Type B pancreatic cell (in vitro differentiated cells): ENCODE results near the gene BIN2. TPM values are rescaled to one million over a fixed set of nuclear protein-coding genes. Genes with fewer than 3 reads are reported as not detected.

Experiments
- DNase-seq: peaks from one replicate; pipeline ENCODE4 v3.0.0; 2021; ENCODE audit warnings: mixed read lengths; ENCODE audit not compliant: unreplicated experiment; ENCODE audit errors: extremely low spot score
- H3K27ac Mint-ChIP-seq: 2 replicates; pipeline ENCODE4 v1.8.0; 2021; ENCODE audit warnings: mild to moderate bottlenecking, mixed read lengths
- H3K27me3 Mint-ChIP-seq: 2 replicates; pipeline ENCODE4 v1.8.0; 2021; ENCODE audit warnings: mixed read lengths
- H3K36me3 Mint-ChIP-seq: 2 replicates; pipeline ENCODE4 v1.8.0; 2021; ENCODE audit warnings: mixed read lengths
- H3K4me1 Mint-ChIP-seq: one replicate; pipeline ENCODE4 v1.8.0; 2021; ENCODE audit warnings: mixed read lengths; ENCODE audit not compliant: unreplicated experiment
- H3K4me3 Mint-ChIP-seq: 2 replicates; pipeline ENCODE4 v1.8.0; 2021; ENCODE audit warnings: mild to moderate bottlenecking, mixed read lengths
- H3K9me3 Mint-ChIP-seq: 2 replicates; pipeline ENCODE4 v1.8.0; 2021; ENCODE audit warnings: mixed read lengths
- long read RNA-seq: library from polyadenylated mRNA; unstranded; transcript quantifications from one replicate; pipeline ENCODE4 v2.0.0, GENCODE V29; 2020
- total RNA-seq: library from RNA; stranded (reverse); gene quantifications from 2 replicates; pipeline ENCODE4 v1.2.1, GENCODE V29; 2021; ENCODE audit warnings: low replicate concordance
- TF ChIP-seq, protein P1 (sequence below): fragments of 200-600 bp; sonication (generic); conservative IDR thresholded peaks from 2 replicates; pipeline ENCODE4 v1.5.0; 2021; ENCODE audit warnings: antibody characterized with exemption, mild to moderate bottlenecking

The BIN2 gene
- total RNA-seq: 0.19 TPM in 1 of 2 replicates, not detected in the other
- long read RNA-seq: 0 reads

DNA sequence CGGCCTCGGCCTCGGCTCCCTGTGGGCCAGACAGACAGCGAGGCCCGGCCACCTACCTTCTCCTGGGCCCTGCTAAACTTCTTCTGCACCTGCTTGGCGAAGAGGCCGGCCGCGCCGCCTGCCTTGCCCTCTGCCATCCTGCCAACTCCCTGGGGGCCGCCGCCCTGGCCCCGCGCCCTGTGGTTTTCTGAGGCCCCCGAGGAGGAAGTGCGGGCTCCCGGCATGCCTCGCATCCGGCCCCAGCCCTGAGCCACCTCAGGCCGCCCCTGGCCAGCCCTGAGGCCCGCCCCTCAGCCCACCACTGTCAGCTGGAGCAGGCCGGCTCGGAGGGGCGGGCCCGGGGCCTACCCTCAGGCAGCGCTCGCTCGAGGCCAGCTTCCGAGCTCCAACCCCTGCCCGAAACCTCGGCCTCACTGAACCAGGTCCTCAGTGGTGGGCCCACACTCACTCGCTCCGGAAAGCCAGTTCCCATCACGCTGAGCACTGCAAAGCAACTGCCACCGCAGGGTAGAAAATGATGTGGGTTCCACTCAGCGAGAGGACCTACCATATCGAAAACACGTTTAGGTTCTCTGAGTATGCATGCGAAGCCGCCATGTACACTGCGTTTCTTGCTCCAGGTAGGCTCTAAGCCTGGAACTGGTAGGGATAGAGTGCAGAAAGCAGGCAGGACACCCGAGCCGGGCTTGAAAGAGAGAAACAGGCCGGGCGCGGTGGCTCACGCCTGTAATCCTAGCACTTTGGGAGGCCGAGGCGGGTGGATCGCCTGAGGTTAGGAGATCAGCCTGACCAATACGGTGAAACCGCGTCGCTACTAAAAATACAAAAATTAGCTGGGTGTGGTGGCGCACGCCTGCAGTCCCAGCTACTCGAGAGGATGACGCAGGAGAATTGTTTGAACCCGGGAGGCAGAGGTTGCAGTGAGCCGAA, at the start of gene BIN2:
Gene BIN2, minus strand, starts transcription at position 209 of the 930 bp plus-strand sequence. Its CDS starts 72 bp downstream, at position 137.
- H3K4me3 Mint-ChIP-seq: peak within 1 kb of the TSS; percentile 69
- peaks cover 3% of the 10 kb centered on the region for H3K36me3 Mint-ChIP-seq
- TF ChIP-seq, protein P1, sequence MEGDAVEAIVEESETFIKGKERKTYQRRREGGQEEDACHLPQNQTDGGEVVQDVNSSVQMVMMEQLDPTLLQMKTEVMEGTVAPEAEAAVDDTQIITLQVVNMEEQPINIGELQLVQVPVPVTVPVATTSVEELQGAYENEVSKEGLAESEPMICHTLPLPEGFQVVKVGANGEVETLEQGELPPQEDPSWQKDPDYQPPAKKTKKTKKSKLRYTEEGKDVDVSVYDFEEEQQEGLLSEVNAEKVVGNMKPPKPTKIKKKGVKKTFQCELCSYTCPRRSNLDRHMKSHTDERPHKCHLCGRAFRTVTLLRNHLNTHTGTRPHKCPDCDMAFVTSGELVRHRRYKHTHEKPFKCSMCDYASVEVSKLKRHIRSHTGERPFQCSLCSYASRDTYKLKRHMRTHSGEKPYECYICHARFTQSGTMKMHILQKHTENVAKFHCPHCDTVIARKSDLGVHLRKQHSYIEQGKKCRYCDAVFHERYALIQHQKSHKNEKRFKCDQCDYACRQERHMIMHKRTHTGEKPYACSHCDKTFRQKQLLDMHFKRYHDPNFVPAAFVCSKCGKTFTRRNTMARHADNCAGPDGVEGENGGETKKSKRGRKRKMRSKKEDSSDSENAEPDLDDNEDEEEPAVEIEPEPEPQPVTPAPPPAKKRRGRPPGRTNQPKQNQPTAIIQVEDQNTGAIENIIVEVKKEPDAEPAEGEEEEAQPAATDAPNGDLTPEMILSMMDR: no peak
- no peak for DNase-seq
- H3K9me3 Mint-ChIP-seq: peaks cover 5% of the 10 kb centered on the region
- H3K27me3 Mint-ChIP-seq: no peaks in the 10 kb centered on the region
- peaks cover 44% of the 10 kb centered on the region for H3K4me1 Mint-ChIP-seq
- H3K27ac Mint-ChIP-seq: peak within 1 kb of the TSS; percentile 94

DNA sequence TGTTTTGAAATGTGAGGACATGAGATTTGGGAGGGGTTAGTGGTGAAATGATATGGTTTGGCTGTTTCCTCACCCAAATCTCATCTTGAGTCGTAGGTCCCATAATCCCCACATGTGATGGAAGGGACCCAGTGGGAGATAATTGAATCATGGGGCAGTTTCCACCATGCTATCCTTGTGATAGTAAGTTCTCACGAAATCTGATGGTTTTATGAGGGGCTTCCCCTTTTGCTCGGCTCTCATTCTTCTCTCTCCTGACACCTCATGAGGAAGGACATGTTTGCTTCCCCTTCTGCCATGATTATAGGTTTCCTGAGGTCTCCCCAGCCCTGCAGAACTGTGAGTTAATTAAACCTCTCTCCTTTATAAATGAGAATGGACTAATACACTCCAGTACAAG, 49.2 kb upstream of the BIN2 start:
- TF ChIP-seq, protein P1: no peak
- DNase-seq: no peak
- Mint-ChIP-seq H3K9me3 (no peaks in the 10 kb centered on the region), H3K36me3 (peaks cover 17% of the 10 kb centered on the region), H3K27ac (no peak overlapping the region), H3K4me3 (no peak overlapping the region), H3K4me1 (peaks cover 44% of the 10 kb centered on the region), H3K27me3 (no peaks in the 10 kb centered on the region)

DNA sequence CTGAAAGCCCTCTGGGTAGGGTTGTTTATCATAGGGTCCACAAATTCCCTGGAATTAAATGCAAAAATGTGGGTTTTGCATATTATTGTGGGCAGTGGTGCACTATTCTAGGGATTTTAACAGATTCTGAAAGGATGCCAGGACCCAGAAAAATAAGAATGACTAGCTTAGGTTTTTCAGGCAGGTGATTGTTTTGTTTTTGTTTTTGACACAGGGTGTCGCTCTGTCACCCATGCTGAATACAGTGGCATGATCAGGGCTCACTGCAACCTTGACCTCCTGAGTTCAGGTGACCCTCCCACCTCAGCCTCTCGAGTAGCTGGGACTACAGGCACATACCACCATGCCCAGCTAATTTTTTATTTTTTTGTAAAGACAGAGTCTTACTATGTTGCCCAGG, 48.0 kb upstream of the BIN2 start:
- no peak for DNase-seq
- peaks cover 10% of the 10 kb centered on the region for H3K36me3 Mint-ChIP-seq
- H3K9me3 Mint-ChIP-seq: no peaks in the 10 kb centered on the region
- H3K27ac Mint-ChIP-seq: peak overlapping the region; percentile 85
- H3K27me3 Mint-ChIP-seq: no peaks in the 10 kb centered on the region
- peaks cover 36% of the 10 kb centered on the region for H3K4me1 Mint-ChIP-seq
- no peak overlapping the region for H3K4me3 Mint-ChIP-seq
- TF ChIP-seq, protein P1: no peak

DNA sequence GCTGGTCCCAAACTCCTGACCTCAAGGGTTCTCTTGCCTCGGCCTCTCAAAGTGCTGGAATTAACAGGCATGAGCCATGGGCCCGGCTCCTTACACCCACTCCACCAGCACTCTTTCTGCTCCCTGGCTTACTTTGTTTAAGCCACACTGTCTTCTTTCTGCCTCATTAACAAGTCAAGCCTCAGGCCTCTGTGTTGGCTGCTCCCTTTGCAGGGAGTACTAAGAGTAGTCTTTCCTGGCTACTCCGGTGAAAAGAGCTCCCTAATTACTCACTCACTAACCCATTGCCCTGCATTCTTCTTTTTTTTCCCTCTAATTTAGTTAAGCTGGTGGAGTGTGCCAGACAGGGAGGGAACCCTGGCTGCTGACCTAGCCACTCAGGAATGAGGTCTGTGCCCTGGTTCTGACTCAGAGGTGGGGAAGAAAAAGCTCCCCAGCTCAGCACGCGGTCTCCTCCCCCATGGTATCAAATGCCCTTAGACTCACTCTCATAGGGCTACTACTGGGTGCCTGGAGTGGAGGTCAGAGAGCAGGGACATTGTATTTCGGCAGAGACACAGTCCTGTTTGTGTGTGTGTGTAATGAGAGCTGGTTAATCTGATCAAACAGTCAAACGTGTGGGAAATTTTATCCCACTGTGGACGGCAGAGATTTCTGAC, 47.5 kb upstream of the BIN2 start:
- Mint-ChIP-seq H3K27me3 (no peaks in the 10 kb centered on the region), H3K4me1 (peaks cover 36% of the 10 kb centered on the region), H3K9me3 (no peaks in the 10 kb centered on the region), H3K36me3 (peaks cover 10% of the 10 kb centered on the region), H3K4me3 (peak overlapping the region; percentile 29), H3K27ac (peak overlapping the region; percentile 85)
- DNase-seq: no peak
- TF ChIP-seq, protein P1: no peak

DNA sequence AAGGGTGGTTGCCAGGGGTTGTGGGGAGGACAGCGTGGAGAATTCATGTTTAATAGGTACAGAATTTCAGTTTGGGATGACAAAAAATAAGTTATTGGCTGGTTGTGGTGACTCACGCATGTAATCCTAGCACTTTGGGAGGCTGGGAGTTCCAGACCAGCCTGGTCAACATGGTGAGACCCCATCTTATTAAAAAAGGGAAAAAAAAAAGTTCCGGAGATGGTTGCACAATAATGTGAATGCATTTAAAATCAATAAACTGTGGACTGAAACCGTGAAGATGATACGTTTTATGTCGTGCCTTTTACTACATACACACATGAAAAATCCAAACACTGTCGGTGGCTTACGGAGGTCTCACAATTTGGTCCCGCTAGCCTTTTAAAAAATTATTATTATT, 46.7 kb upstream of the BIN2 start:
- no peaks in the 10 kb centered on the region for H3K9me3 Mint-ChIP-seq
- no peak overlapping the region for H3K27ac Mint-ChIP-seq
- H3K4me1 Mint-ChIP-seq: peaks cover 36% of the 10 kb centered on the region
- TF ChIP-seq, protein P1: no peak
- no peak overlapping the region for H3K4me3 Mint-ChIP-seq
- H3K36me3 Mint-ChIP-seq: peaks cover 10% of the 10 kb centered on the region
- DNase-seq: no peak
- H3K27me3 Mint-ChIP-seq: no peaks in the 10 kb centered on the region
